Stomach smooth muscle (tissue), 2 donors: ENCODE measurements around the gene TEDC1.

Source experiments
- H3K27ac ChIP-seq: one replicate; pipeline ENCODE4 v1.7.0; 2013; ENCODE audit warnings: mild to moderate bottlenecking, low read length, inconsistent platforms
- H3K27me3 ChIP-seq, 2 donors: one replicate each; pipeline ENCODE4 v1.7.0; 2013; ENCODE audit warnings: low read length in 2 of 2; ENCODE audit not compliant: insufficient read depth in 2 of 2, control insufficient read depth in 1 of 2
- H3K36me3 ChIP-seq, 2 donors: one replicate each; pipeline ENCODE4 v1.7.0; 2013; ENCODE audit warnings: low read length in 2 of 2; ENCODE audit not compliant: control insufficient read depth in 2 of 2, insufficient read depth in 2 of 2
- H3K4me1 ChIP-seq: one replicate; pipeline ENCODE4 v1.7.0; 2013; ENCODE audit warnings: low read length; ENCODE audit not compliant: control insufficient read depth, insufficient read depth
- H3K4me3 ChIP-seq, 2 donors: one replicate each; pipeline ENCODE4 v1.7.0; 2013; ENCODE audit warnings: low read length in 2 of 2
- H3K9ac ChIP-seq, 2 donors: one replicate each; pipeline ENCODE4 v1.7.0; 2013; ENCODE audit warnings: low read length in 2 of 2, mild to moderate bottlenecking in 1 of 2
- H3K9me3 ChIP-seq, 2 donors: one replicate each; pipeline ENCODE4 v1.7.0; 2013; ENCODE audit warnings: low read length in 2 of 2; ENCODE audit not compliant: control insufficient read depth in 2 of 2
- donor health status: healthy.
- donor health status: Pancreatic carcinoma.

Gene TEDC1

DNA sequence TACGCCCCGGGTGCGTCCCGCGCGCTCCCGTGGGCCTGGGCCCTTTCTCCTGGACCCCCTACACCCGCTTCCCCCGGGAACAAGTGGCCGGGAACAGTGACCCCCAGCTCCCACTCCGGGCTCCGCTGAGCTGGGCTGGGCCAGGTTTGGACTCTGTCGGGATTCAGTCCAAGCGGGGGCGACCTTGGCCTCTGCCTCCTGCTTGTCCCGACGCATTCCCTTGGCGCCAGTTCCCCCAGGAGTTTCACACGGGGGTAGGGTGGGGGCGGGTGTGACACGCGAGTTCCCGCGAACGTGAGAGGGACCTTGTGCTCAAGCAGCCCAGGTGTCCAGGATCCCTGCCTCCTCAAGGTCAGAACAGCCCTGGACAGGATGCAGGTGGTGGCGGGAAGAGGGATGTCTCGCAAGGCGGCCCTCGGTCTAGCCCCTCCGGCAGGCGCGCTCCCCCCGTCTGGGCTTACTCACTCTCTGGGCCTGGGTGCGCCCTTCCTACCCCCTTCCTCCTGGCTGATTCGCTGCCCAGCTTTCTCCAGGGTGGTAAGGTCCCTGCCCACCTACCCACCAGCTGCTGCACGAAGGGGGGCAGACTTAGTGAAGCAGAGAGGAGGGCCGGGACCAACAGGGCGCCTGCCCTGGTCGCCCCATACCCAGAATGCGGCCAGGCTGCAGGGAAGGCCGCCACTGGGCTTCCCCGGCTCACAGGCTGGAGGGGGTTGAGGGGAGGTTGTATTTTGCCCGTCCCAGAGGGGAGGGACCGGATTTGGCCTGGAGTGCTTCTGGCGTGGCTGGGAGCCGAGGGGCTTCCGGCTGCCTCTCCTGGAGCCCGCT lies 15.6 kb upstream of the TEDC1 start:
- peaks cover 0 to 3% of the 10 kb centered on the region in 2 donors for H3K27me3 ChIP-seq
- peaks cover 0 to 3% of the 10 kb centered on the region in 2 donors for H3K36me3 ChIP-seq
- H3K4me1 ChIP-seq: peaks cover 62% of the 10 kb centered on the region
- peak overlapping the region; percentile 54 to 81 for H3K4me3 ChIP-seq
- H3K9me3 ChIP-seq: no peaks in the 10 kb centered on the region
- H3K9ac ChIP-seq: peak overlapping the region; percentile 53 to 58
- H3K27ac ChIP-seq: peak overlapping the region; percentile 69

DNA sequence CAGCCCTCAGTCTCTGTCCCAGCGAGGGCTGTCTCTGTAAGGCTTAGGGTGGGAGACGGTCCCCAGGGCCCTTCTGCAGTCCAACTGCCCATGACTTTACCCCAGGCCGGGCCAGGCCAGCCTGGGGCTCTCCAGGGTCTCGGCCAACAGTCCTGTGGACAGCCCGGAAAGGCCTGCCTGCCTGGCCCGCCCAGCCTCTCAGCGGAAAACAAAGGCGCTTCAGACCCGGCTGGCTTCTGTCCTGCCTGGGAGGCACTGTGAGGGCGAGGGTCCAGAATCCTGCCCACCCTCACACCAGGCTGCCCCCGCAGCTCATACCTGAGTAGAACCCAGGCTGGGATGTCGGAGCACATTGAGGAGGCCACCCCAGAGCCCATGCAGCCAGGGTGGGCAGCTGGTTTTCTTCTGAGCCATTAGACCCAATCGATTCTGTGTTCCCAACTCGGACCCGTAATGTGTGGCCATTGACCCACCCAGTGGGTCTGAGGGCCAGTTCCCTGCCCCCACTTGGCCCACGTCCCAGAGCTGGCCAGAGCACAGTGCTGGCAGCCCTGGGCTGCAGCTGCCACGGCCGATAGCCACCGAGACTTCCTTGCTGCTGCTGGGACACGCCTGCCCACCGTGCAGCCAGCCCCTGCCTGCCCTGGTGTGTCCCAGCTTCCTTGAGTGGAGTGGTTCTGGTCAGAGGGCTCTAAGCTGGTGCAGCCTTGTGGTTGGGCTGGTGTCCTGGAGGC lies 14.8 kb upstream of the TEDC1 start:
- peaks cover 64% of the 10 kb centered on the region for H3K4me1 ChIP-seq
- peak overlapping the region; percentile 53 to 58 for H3K9ac ChIP-seq
- no peaks in the 10 kb centered on the region for H3K9me3 ChIP-seq
- peak overlapping the region; percentile 69 for H3K27ac ChIP-seq
- peak overlapping the region; percentile 54 to 81 for H3K4me3 ChIP-seq
- H3K36me3 ChIP-seq: peaks cover 0 to 3% of the 10 kb centered on the region in 2 donors
- H3K27me3 ChIP-seq: peaks cover 0 to 3% of the 10 kb centered on the region in 2 donors

DNA sequence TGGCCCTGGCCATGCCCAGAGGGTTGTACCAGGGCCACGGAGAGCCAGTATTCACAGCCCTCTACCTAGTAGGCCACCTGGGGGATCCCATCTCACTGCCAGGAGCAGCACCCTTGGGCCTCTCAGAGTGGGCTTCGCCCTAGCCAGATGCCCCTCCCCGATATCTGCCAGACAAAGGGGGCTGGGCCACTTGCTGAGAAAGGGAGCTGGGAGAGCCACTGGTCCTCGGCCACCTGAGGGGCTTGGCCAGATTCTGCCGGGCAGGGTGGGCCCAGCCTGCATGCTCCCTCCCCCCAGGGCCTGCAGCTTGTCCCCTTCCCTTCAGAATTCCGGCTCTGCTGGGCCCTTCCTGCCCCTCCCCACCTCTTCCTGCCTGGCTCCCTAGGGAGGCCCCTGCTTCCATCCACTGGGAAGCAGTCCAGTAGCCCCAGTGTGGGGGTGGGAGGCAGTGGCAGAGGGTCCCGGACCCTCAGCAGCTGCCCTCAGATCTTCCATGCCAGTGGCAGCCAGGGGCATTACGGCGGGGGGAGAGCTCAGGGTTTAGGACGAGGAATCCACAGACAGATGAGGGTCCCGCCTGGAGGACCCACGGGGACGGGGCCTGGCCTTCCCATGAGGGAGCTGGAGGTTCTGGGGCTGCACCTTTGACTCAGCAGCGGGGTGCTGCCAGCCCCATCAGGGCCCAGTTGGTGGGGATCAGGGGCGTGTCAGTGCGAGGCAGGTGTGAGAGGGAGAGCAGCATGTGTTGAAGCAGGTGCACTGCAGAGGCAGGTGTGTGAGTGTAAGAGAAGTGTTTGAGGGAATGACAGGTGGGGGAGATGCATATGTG lies 14.0 kb upstream of the TEDC1 start:
- H3K27me3 ChIP-seq: peaks cover 0 to 3% of the 10 kb centered on the region in 2 donors
- peak overlapping the region; percentile 54 to 81 for H3K4me3 ChIP-seq
- H3K9me3 ChIP-seq: no peaks in the 10 kb centered on the region
- H3K27ac ChIP-seq: peak overlapping the region; percentile 69
- peak overlapping the region; percentile 53 to 58 for H3K9ac ChIP-seq
- peaks cover 0 to 3% of the 10 kb centered on the region in 2 donors for H3K36me3 ChIP-seq
- peaks cover 65% of the 10 kb centered on the region for H3K4me1 ChIP-seq

GRCh38 chr14:105477660-105478397 lies 13.2 kb upstream of the TEDC1 start:
- H3K27ac ChIP-seq: no peak overlapping the region
- no peaks in the 10 kb centered on the region for H3K9me3 ChIP-seq
- peaks cover 65% of the 10 kb centered on the region for H3K4me1 ChIP-seq
- H3K9ac ChIP-seq: no peak overlapping the region
- peaks cover 0 to 3% of the 10 kb centered on the region in 2 donors for H3K27me3 ChIP-seq
- H3K4me3 ChIP-seq: no peak overlapping the region
- H3K36me3 ChIP-seq: peaks cover 0 to 3% of the 10 kb centered on the region in 2 donors

DNA sequence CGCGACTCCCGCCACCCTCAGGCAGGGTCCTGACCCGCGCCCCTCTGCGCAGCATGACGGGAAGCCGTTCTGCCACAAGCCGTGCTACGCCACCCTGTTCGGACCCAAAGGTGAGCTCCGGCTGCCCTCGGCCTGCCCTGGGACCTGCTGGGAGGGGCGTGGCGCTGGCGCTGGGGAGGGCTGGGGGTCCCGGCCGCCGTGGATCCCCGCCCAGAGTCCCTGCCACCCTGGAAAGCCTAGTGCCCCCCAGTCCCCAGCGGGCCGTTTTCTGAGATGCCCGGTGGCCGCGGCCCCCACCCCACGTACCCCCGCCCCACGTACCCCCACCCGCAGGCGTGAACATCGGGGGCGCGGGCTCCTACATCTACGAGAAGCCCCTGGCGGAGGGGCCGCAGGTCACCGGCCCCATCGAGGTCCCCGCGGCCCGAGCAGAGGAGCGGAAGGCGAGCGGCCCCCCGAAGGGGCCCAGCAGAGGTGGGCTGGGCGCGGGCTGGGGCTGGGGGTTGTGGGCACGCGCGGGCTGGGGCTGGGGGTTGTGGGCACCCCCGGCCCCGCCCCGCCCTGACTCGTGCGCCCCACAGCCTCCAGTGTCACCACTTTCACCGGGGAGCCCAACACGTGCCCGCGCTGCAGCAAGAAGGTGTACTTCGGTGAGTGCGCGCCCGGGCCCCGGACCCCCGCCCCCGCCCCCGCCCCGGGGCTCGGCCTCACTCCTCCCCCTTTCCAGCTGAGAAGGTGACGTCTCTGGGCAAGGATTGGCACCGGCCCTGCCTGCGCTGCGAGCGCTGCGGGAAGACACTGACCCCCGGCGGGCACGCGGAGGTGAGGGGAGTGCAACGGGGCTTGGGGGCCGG lies 12.4 kb upstream of the TEDC1 start:
- peaks cover 0 to 3% of the 10 kb centered on the region in 2 donors for H3K27me3 ChIP-seq
- no peaks in the 10 kb centered on the region for H3K9me3 ChIP-seq
- H3K4me3 ChIP-seq: no peak overlapping the region
- H3K27ac ChIP-seq: no peak overlapping the region
- H3K36me3 ChIP-seq: peaks cover 0 to 3% of the 10 kb centered on the region in 2 donors
- H3K9ac ChIP-seq: no peak overlapping the region
- peaks cover 66% of the 10 kb centered on the region for H3K4me1 ChIP-seq

DNA sequence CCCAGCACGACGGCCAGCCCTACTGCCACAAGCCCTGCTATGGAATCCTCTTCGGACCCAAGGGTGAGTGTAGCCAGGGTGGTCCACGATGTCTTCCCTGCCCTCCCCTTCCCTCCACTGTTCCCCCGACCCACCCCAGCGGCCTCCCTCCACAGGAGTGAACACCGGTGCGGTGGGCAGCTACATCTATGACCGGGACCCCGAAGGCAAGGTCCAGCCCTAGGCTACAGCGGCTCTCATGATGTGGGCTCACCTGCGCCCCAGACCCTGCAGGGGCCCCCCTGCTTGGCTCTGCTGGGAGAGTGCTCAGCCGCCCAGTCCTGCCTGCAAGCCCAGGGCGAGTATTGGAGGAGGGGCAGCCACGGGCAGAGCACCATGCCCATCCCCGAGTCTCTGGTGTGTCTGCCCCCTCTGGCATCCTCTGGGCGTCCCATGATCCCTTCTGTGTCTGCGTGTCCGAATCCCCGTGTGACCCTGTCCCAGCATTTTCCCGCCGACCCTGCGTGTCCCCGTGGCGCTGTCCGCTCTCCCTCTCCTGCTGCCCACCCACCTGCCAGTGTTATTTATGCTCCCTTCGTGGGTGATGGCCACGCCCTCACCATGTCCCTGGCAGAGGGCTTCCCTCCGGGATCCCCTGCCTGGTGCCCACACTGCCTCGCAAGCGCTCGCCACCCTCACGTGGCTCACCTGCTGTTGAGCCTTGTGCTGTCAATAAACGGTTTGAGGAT lies 11.5 kb upstream of the TEDC1 start:
- H3K9me3 ChIP-seq: no peaks in the 10 kb centered on the region
- H3K36me3 ChIP-seq: peaks cover 0 to 3% of the 10 kb centered on the region in 2 donors
- H3K4me3 ChIP-seq: no peak overlapping the region
- no peak overlapping the region for H3K9ac ChIP-seq
- H3K4me1 ChIP-seq: peaks cover 73% of the 10 kb centered on the region
- H3K27ac ChIP-seq: no peak overlapping the region
- peaks cover 0 to 3% of the 10 kb centered on the region in 2 donors for H3K27me3 ChIP-seq

GRCh38 chr14:105480199-105480746 lies 10.8 kb upstream of the TEDC1 start:
- Histone ChIP-seq H3K27me3 (peaks cover 0 to 1% of the 10 kb centered on the region in 2 donors), H3K9me3 (no peaks in the 10 kb centered on the region), H3K27ac (peak overlapping the region; percentile 93), H3K9ac (peak overlapping the region in 1 of 2 donors; percentile 71), H3K36me3 (peaks cover 0 to 3% of the 10 kb centered on the region in 2 donors), H3K4me3 (peak overlapping the region in 1 of 2 donors; percentile 76), H3K4me1 (peaks cover 73% of the 10 kb centered on the region)

DNA sequence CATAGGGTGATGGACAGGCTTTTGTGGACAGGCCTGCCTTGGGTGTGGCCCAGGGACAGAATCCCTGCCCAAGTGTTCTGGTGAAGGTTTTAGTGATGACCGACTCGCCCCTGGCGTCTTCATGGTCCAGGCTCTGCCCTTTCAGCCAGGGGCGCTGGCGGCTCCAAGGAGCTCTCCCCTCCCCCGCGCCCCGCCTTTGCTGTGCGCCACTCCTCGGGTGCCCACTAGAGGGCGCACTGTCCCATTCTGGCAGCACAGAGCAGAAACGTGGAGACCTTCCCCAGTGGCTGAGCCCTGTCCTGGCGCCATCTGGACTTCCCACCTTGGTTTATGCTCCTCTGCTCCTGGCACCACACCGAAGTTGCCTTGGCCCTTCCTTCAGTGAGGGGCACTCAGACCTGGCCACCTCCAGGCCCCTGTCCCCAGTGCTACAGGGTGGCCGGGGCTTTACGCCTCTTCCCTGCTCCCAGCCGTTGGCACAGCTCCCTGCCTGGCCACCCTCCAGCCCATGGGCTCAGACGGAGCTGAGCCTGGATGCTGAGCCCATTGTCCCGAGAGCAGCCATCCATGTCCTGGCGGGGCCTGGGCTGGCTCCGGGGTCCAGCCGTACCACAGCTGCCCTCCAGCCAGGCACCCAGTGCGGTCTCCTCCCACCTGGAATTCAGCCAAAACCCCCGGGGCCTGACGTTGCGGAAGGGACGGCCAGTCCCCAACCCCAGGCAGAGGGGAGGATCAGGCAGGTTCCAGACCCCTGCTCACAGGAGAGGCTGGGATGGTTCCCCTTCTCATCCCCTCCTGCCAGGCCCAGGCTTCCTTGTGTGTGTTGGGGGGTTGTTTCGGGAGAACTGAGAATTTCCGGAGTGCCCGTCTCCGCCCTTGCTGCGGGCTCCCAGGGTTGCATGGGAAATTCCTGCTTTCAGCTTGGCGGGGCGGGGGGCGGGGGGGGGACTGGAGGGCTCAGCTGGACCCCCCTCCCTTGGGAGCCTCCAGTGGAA lies 9.9 kb upstream of the TEDC1 start:
- H3K4me1 ChIP-seq: peaks cover 73% of the 10 kb centered on the region
- peak overlapping the region; percentile 93 for H3K27ac ChIP-seq
- no peaks in the 10 kb centered on the region for H3K9me3 ChIP-seq
- peaks cover 2 to 4% of the 10 kb centered on the region in 2 donors for H3K27me3 ChIP-seq
- peaks cover 0 to 3% of the 10 kb centered on the region in 2 donors for H3K36me3 ChIP-seq
- H3K9ac ChIP-seq: peak overlapping the region; percentile 71 to 85
- peak overlapping the region; percentile 76 to 85 for H3K4me3 ChIP-seq
